SK-N-SH (cell line): ENCODE data around the gene LSM3. TPM values are rescaled to one million over a fixed set of nuclear protein-coding genes. Genes with fewer than 3 reads are reported as not detected.

Experiments used
- CTCF ChIA-PET: fragments of 300-600, 350-600 bp; formaldehyde crosslinking; extraction: SDS; loops from one replicate; lab custom pipeline; 2021; lab: Yijun Ruan, JAX
- POLR2A ChIA-PET: fragments of 350-600 bp; sonication (Branson Sonifier 250); formaldehyde crosslinking; extraction: SDS; loops from one replicate; lab custom pipeline; 2020; ENCODE audit warnings: antibody characterized with exemption, inconsistent platforms; lab: Yijun Ruan, JAX
- DNase-seq: peaks from one replicate; pipeline ENCODE4 v3.0.0; 2012
- H2AFZ ChIP-seq: fragments of 200-600 bp; sonication (generic); 2 replicates; pipeline ENCODE4 v1.8.1; 2016; ENCODE audit warnings: antibody characterized with exemption, mild to moderate bottlenecking, low read depth
- H3F3A ChIP-seq: fragments of 200-600 bp; sonication (generic); replicated peaks from 2 replicates; pipeline ENCODE3; 2016; ENCODE audit warnings: antibody characterized with exemption, mild to moderate bottlenecking; ENCODE audit not compliant: insufficient read depth
- H3K27ac ChIP-seq, 2 experiments: fragments of 200-500 bp in 1 of 2; fragments of 200-600 bp in 1 of 2; sonication (Bioruptor generic) in 1 of 2; sonication (generic), shearing (Covaris generic) in 1 of 2; 2 replicates each; pipeline versions ENCODE4 v1.5.1 to v1.6.1; 2014 to 2016; ENCODE audit warnings: low read depth in 2 of 2, inconsistent platforms in 1 of 2, low read length in 1 of 2, mild to moderate bottlenecking in 1 of 2, mixed read lengths in 1 of 2
- H3K27me3 ChIP-seq: fragments of 200-600 bp; sonication (generic), shearing (Covaris generic); 2 replicates; pipeline ENCODE4 v1.6.1; 2016; ENCODE audit warnings: mixed run types; ENCODE audit not compliant: insufficient read depth
- H3K36me3 ChIP-seq, 2 experiments: fragments of 200-500 bp in 1 of 2; fragments of 200-600 bp in 1 of 2; sonication (Bioruptor generic) in 1 of 2; sonication (generic) in 1 of 2; replicated peaks in 1 of 2; 2 replicates each; pipeline versions ENCODE3 to v1.5.1; 2014 to 2016; ENCODE audit warnings: low read length in 1 of 2, mild to moderate bottlenecking in 1 of 2; ENCODE audit not compliant: insufficient read depth in 2 of 2, control insufficient read depth in 1 of 2
- H3K4me1 ChIP-seq, 2 experiments: fragments of 200-500 bp in 1 of 2; fragments of 200-600 bp in 1 of 2; sonication (Bioruptor generic) in 1 of 2; sonication (generic), shearing (Covaris generic) in 1 of 2; 2 replicates each; pipeline versions ENCODE4 v1.5.1 to v1.6.1; 2014 to 2016; ENCODE audit warnings: low read depth in 1 of 2, low read length in 1 of 2, mixed run types in 1 of 2; ENCODE audit not compliant: insufficient read depth in 2 of 2, control insufficient read depth in 1 of 2
- H3K4me2 ChIP-seq: fragments of 200-600 bp; sonication (generic), shearing (Covaris generic); 2 replicates; pipeline ENCODE4 v1.6.1; 2017; ENCODE audit warnings: mixed run types
- H3K4me3 ChIP-seq, 2 experiments: fragments of 200-500 bp in 1 of 2; fragments of 200-600 bp in 1 of 2; sonication (Bioruptor generic) in 1 of 2; sonication (generic), shearing (Covaris generic) in 1 of 2; 2 replicates each; pipeline versions ENCODE4 v1.5.1 to v1.8.1; 2014 to 2016; ENCODE audit warnings: low read depth in 2 of 2, inconsistent platforms in 1 of 2, low read length in 1 of 2, mild to moderate bottlenecking in 1 of 2, mixed read lengths in 1 of 2, moderate library complexity in 1 of 2
- H3K79me2 ChIP-seq: fragments of 200-600 bp; sonication (generic); 2 replicates; pipeline ENCODE4 v1.8.1; 2017; ENCODE audit warnings: mild to moderate bottlenecking; ENCODE audit not compliant: insufficient read depth
- H3K9ac ChIP-seq: fragments of 200-600 bp; sonication (generic); 2 replicates; pipeline ENCODE4 v1.6.1; 2017; ENCODE audit warnings: mixed run types
- H3K9me2 ChIP-seq: fragments of 200-600 bp; sonication (generic); 2 replicates; pipeline ENCODE4 v1.6.1; 2017; ENCODE audit warnings: mixed run types
- H3K9me3 ChIP-seq: fragments of 200-600 bp; sonication (generic); 2 replicates; pipeline ENCODE4 v1.6.1; 2017; ENCODE audit warnings: mixed run types, mild to moderate bottlenecking, moderate library complexity
- H4K20me1 ChIP-seq: fragments of 200-600 bp; sonication (generic); 2 replicates; pipeline ENCODE4 v1.6.1; 2017; ENCODE audit warnings: mild to moderate bottlenecking, mixed run types; ENCODE audit not compliant: insufficient read depth
- CHD2 ChIP-seq: fragments of 150-350 bp; IDR thresholded peaks from 2 replicates; pipeline ENCODE4 v1.6.1; 2018; ENCODE audit warnings: low read length; ENCODE audit not compliant: partially characterized antibody
- ELF1 ChIP-seq: IDR thresholded peaks from 2 replicates; pipeline ENCODE4 v1.4.0; 2012
- EZH2phosphoT487 ChIP-seq: fragments of 200-600 bp; sonication (generic); IDR thresholded peaks from 2 replicates; pipeline ENCODE4 v1.6.1; 2017; ENCODE audit warnings: low read depth, mixed run types, mild to moderate bottlenecking, antibody characterized with exemption, moderate library complexity, borderline replicate concordance
- FOSL2 ChIP-seq: IDR thresholded peaks from 2 replicates; pipeline ENCODE4 v1.4.0; 2012; ENCODE audit warnings: low read depth, mild to moderate bottlenecking, moderate library complexity, borderline replicate concordance
- FOXM1 ChIP-seq: IDR thresholded peaks from 2 replicates; pipeline ENCODE4 v1.4.0; 2012; ENCODE audit warnings: low read depth, mild to moderate bottlenecking
- GABPA ChIP-seq: IDR thresholded peaks from 2 replicates; pipeline ENCODE4 v1.4.0; 2012; ENCODE audit warnings: low read depth, mild to moderate bottlenecking
- JUND ChIP-seq: IDR thresholded peaks from 2 replicates; pipeline ENCODE4 v1.4.0; 2012
- MAX ChIP-seq: IDR thresholded peaks from 2 replicates; pipeline ENCODE4 v1.4.0; 2012; ENCODE audit warnings: low read depth
- NFIC ChIP-seq: IDR thresholded peaks from 2 replicates; pipeline ENCODE4 v1.4.0; 2012; ENCODE audit warnings: borderline replicate concordance
- PBX3 ChIP-seq: IDR thresholded peaks from 2 replicates; pipeline ENCODE4; 2012
- RAD21 ChIP-seq: IDR thresholded peaks from 2 replicates; pipeline ENCODE4 v1.6.1; 2012; ENCODE audit warnings: mild to moderate bottlenecking, low read length
- REST ChIP-seq: IDR thresholded peaks from 2 replicates; pipeline ENCODE4 v1.6.1; 2012; ENCODE audit warnings: mild to moderate bottlenecking, low read depth, low read length, moderate library complexity
- RFX5 ChIP-seq: IDR thresholded peaks from 2 replicates; pipeline ENCODE4 v1.6.1; 2012; ENCODE audit warnings: mild to moderate bottlenecking, improper control_type of control experiment, low read length
- RXRA ChIP-seq: IDR thresholded peaks from 2 replicates; pipeline ENCODE4 v1.4.0; 2012; ENCODE audit warnings: low read depth, mild to moderate bottlenecking, borderline replicate concordance
- SMC3 ChIP-seq: IDR thresholded peaks from 2 replicates; pipeline ENCODE4 v1.6.1; 2012; ENCODE audit warnings: low read depth, low read length, improper control_type of control experiment
- TAF1 ChIP-seq: IDR thresholded peaks from 2 replicates; pipeline ENCODE4 v1.6.1; 2012; ENCODE audit warnings: low read depth, mild to moderate bottlenecking, low read length, moderate library complexity, borderline replicate concordance
- TCF12 ChIP-seq: IDR thresholded peaks from 2 replicates; pipeline ENCODE4 v1.4.0; 2012
- YY1 ChIP-seq: IDR thresholded peaks from 2 replicates; pipeline ENCODE4 v1.4.0; 2012; ENCODE audit warnings: low read depth, mild to moderate bottlenecking
- WGBS: methylation state at CpG from one replicate; pipeline ENCODE4 v1.1.6; 2017; ENCODE audit warnings: low lambda C conversion rate; 5-methylcytosine and 5-hydroxymethylcytosine counted together
- polyA plus RNA-seq, 3 experiments: library from polyadenylated mRNA; depleted of rRNA; stranded (reverse); fragments of >200 nt; gene quantifications; 2 replicates each; pipeline ENCODE4 v1.2.3, GENCODE V29; 2012
- TF ChIP-seq, protein P1 (sequence below): fragments of 150-350 bp; IDR thresholded peaks from 2 replicates; pipeline ENCODE4 v1.6.1; 2016; ENCODE audit warnings: mild to moderate bottlenecking, low read depth, low read length
- TF ChIP-seq, protein P2 (sequence below): fragments of 150-350 bp; IDR thresholded peaks from 2 replicates; pipeline ENCODE4 v1.6.1; 2017; ENCODE audit warnings: antibody characterized with exemption, low read length, low read depth, borderline replicate concordance
- TF ChIP-seq, protein P3 (sequence below): IDR thresholded peaks from 2 replicates; pipeline ENCODE4 v1.4.0; 2012; ENCODE audit warnings: low read depth, borderline replicate concordance

Gene LSM3
- polyA plus RNA-seq, 1 of the 3 experiments (the other 2 are of a cell fraction) = 5.1 TPM

GRCh38 chr3:14202874-14203520 lies 24.4 kb downstream of the LSM3 start (continued):
- TF ChIP-seq, protein P1, sequence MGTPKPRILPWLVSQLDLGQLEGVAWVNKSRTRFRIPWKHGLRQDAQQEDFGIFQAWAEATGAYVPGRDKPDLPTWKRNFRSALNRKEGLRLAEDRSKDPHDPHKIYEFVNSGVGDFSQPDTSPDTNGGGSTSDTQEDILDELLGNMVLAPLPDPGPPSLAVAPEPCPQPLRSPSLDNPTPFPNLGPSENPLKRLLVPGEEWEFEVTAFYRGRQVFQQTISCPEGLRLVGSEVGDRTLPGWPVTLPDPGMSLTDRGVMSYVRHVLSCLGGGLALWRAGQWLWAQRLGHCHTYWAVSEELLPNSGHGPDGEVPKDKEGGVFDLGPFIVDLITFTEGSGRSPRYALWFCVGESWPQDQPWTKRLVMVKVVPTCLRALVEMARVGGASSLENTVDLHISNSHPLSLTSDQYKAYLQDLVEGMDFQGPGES = no peak
- TF ChIP-seq TAF1 = no peak
- TF ChIP-seq TCF12 = no peak

GRCh38 chr3:14203521-14204079 lies 25.0 kb downstream of the LSM3 start:
- H3K9ac ChIP-seq = no peak overlapping the region
- H3K36me3 ChIP-seq = peaks cover 0 to 2% of the 10 kb centered on the region in 2 experiments
- 42% methylated on average over 9 of the region's 10 CpGs for WGBS
- H3K9me2 ChIP-seq = no peaks in the 10 kb centered on the region
- H3K27ac ChIP-seq = no peak overlapping the region; a peak in 1 of 4 replicates
- peaks cover 3 to 17% of the 10 kb centered on the region in 2 experiments; a peak in 2 of 4 replicates for H3K4me1 ChIP-seq
- H3K27me3 ChIP-seq = no peaks in the 10 kb centered on the region
- no peaks in the 10 kb centered on the region for H3F3A ChIP-seq
- POLR2A ChIA-PET = interaction anchor here (0.9 to 2.4 kb wide), 3 partner anchors 13 to 264 kb away, joined by 4 to 18 read pairs (median 9); partner anchors contain the start of genes LSM3 and XPC
- no peak overlapping the region for H2AFZ ChIP-seq
- CTCF ChIA-PET = interaction anchor here (0.6 to 6.3 kb wide), 82 partner anchors 9 to 605 kb away, joined by 3 to 115 read pairs (median 4); partner anchors contain the start of genes CHCHD4, LSM3, TMEM43 and WNT7A
- H3K4me3 ChIP-seq = peak overlapping the region in 1 of 2 experiments; percentile 21; a peak in 1 of 4 replicates
- no peaks in the 10 kb centered on the region for H3K79me2 ChIP-seq
- peak; percentile 70 for DNase-seq
- H3K4me2 ChIP-seq = no peak overlapping the region
- no peaks in the 10 kb centered on the region for H4K20me1 ChIP-seq
- no peaks in the 10 kb centered on the region for H3K9me3 ChIP-seq
- no peak for TF ChIP-seq RXRA
- TF ChIP-seq JUND = no peak
- TF ChIP-seq FOSL2 = no peak
- no peak for TF ChIP-seq EZH2phosphoT487
- TF ChIP-seq ELF1 = no peak
- peak; percentile 25 for TF ChIP-seq CHD2
- TF ChIP-seq, protein P2, sequence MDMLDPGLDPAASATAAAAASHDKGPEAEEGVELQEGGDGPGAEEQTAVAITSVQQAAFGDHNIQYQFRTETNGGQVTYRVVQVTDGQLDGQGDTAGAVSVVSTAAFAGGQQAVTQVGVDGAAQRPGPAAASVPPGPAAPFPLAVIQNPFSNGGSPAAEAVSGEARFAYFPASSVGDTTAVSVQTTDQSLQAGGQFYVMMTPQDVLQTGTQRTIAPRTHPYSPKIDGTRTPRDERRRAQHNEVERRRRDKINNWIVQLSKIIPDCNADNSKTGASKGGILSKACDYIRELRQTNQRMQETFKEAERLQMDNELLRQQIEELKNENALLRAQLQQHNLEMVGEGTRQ = no peak
- TF ChIP-seq MAX = no peak
- TF ChIP-seq GABPA = no peak
- TF ChIP-seq YY1 = no peak
- TF ChIP-seq NFIC = no peak
- TF ChIP-seq, protein P1 = no peak
- TF ChIP-seq PBX3 = no peak
- TF ChIP-seq, protein P3, sequence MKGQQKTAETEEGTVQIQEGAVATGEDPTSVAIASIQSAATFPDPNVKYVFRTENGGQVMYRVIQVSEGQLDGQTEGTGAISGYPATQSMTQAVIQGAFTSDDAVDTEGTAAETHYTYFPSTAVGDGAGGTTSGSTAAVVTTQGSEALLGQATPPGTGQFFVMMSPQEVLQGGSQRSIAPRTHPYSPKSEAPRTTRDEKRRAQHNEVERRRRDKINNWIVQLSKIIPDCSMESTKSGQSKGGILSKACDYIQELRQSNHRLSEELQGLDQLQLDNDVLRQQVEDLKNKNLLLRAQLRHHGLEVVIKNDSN = no peak
- TF ChIP-seq SMC3 = peak; percentile 95
- TF ChIP-seq RFX5 = no peak; the same call in 1 of the 2 replicates
- no peak for TF ChIP-seq TAF1
- peak; percentile 95 for TF ChIP-seq RAD21
- no peak for TF ChIP-seq REST
- no peak for TF ChIP-seq FOXM1
- TF ChIP-seq TCF12 = no peak
